Muscle of leg (tissue), 11 donors: ENCODE data around the gene BIRC7. TPM values are rescaled to one million over a fixed set of nuclear protein-coding genes. Genes with fewer than 3 reads are reported as not detected.

Experiments
- DNase-seq: peaks from one replicate; pipeline ENCODE4 v3.0.0; 2013
- H3K27ac ChIP-seq: one replicate; pipeline ENCODE4 v1.5.1; 2013; ENCODE audit warnings: mild to moderate bottlenecking, low read length, control low read depth
- H3K27me3 ChIP-seq: one replicate; pipeline ENCODE4 v1.6.1; 2013; ENCODE audit warnings: low read length; ENCODE audit not compliant: control insufficient read depth, insufficient read depth
- H3K36me3 ChIP-seq: one replicate; pipeline ENCODE4 v1.6.1; 2013; ENCODE audit warnings: low read length; ENCODE audit not compliant: control insufficient read depth, insufficient read depth
- H3K4me1 ChIP-seq: one replicate; pipeline ENCODE4 v1.6.1; 2013; ENCODE audit warnings: low read length; ENCODE audit not compliant: control insufficient read depth, insufficient read depth
- H3K4me3 ChIP-seq: one replicate; pipeline ENCODE4 v1.5.1; 2013; ENCODE audit warnings: low read length, control low read depth
- H3K9me3 ChIP-seq: replicated peaks from 2 replicates; pipeline ENCODE4 v1.6.1; 2013; ENCODE audit warnings: low read depth, low read length; ENCODE audit not compliant: control insufficient read depth
- WGBS: methylation state at CpG from one replicate; pipeline ENCODE4 v1.1.5; 2013; ENCODE audit warnings: missing lambda C conversion rate; ENCODE audit not compliant: insufficient coverage; 5-methylcytosine and 5-hydroxymethylcytosine counted together
- polyA plus RNA-seq, 8 donors: library from polyadenylated mRNA; unstranded; fragments of 120-200 nt; gene quantifications; one replicate each; pipeline versions ENCODE4 v1.2.1 to v1.2.3, GENCODE V29; 2013; ENCODE audit warnings: inconsistent platforms in 1 of 8, low replicate concordance in 1 of 8; ENCODE audit not compliant: insufficient read length in 8 of 8, insufficient read depth in 1 of 8
- total RNA-seq: library from RNA; stranded (reverse); fragments of 120-200 nt; gene quantifications from one replicate; pipeline ENCODE4 v1.2.4, GENCODE V29; 2013

Gene BIRC7
- total and polyA plus RNA-seq, 9 donors = 0.13 to 0.61 (median 0.22) TPM; not detected in 4

DNA sequence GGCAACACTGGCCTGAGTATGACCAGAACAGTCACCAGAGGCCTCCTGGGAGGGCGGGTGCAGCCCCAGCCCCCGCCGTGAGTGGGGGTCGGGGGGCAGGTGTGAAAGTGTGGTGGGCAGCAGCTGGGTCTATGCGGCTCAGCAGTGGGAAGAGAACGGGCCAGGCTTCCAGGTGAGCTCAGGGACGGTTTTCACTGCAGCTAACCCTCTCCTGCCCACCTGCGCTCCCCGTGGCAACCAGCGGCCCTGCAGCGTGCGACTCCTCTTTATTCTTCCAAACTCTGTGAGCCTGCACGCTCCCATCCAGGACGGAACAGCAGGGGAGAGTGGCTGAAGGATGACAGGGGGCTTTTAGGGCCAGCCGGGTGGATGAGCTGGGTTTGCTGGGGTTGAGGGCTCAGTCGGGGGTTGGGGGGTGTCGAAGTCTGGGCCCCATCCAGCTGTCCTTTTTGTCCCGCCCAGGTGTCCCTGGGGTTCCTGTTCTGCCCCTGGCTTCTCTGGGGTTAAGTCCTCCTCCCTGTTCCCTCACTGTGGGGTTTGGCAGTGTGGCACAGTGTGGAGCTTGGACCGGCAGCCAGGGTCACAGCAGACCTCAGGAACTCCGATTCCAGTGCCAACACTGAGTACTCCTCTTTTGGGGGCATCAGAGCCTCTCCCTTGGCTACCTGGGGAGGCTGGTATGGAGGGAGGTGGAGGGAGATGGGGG, 859 bp upstream of the BIRC7 start:
- no peaks in the 10 kb centered on the region for H3K9me3 ChIP-seq
- H3K36me3 ChIP-seq = no peaks in the 10 kb centered on the region
- 22% methylated on average over 15 of the region's 20 CpGs for WGBS
- no peak overlapping the region for H3K27ac ChIP-seq
- peaks cover 38% of the 10 kb centered on the region for H3K4me1 ChIP-seq
- DNase-seq = no peak
- no peak overlapping the region for H3K4me3 ChIP-seq
- peaks cover 17% of the 10 kb centered on the region for H3K27me3 ChIP-seq

DNA sequence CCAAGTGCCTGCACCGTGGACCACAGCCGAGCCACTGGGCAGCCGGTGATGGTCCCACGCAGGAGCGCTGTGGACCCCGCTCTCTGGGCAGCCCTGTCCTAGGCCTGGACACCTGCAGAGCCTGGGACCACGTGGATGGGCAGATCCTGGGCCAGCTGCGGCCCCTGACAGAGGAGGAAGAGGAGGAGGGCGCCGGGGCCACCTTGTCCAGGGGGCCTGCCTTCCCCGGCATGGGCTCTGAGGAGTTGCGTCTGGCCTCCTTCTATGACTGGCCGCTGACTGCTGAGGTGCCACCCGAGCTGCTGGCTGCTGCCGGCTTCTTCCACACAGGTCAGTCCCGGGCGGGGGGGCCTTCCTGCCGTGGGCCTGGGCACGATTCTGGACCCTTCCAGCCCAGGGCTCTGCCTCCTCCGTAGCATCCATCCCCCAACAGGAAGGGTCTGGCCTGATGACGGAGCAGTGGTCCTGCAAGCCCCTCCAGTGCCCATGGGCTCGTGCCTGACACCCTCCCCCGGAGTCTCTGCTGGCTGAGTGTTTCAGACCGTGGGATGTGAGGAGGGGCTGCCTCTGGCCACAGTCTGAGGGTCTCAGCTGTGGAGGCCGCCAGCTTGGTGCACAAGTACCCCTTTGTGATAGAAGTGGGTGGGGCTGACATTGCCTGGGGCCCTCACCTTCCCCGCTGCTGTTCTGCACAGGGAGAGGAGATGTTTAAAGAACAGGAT, 572 bp downstream of the BIRC7 start:
- no peak overlapping the region for H3K27ac ChIP-seq

DNA sequence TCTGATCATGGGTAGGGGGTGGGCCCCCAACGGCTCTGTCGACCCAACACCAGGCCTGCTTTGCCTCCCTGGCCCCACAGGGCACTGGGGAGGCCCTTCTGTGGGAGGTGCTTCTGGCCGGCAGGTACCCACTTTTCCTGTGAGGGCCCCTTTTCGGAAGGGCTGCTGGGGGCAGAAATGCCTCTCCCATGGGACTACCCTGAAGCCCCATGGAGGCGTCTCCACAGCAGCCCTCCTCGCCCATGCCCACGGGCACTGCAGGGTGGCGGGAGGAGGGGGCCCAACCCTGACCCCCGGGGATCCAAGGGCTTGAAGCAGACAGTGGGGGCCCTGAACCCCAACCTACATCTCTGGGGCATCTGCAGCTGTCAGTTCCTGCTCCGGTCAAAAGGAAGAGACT, 2.3 kb downstream of the BIRC7 start:
- Histone ChIP-seq H3K4me3 (no peak overlapping the region), H3K27ac (no peak overlapping the region), H3K27me3 (peaks cover 5% of the 10 kb centered on the region), H3K36me3 (peaks cover 8% of the 10 kb centered on the region), H3K9me3 (no peaks in the 10 kb centered on the region), H3K4me1 (peaks cover 40% of the 10 kb centered on the region)
- DNase-seq = no peak
- WGBS = 66% methylated on average over 9 of the region's 10 CpGs

More for the DNA sequence above, 572 bp downstream of the BIRC7 start:
- 75% methylated on average over 21 of the region's 26 CpGs for whole genome bisulfite sequencing
- no peaks in the 10 kb centered on the region for H3K36me3 ChIP-seq
- no peak for DNase-seq
- H3K4me3 ChIP-seq = no peak overlapping the region
- H3K9me3 ChIP-seq = no peaks in the 10 kb centered on the region
- peaks cover 9% of the 10 kb centered on the region for H3K27me3 ChIP-seq
- peaks cover 33% of the 10 kb centered on the region for H3K4me1 ChIP-seq

DNA sequence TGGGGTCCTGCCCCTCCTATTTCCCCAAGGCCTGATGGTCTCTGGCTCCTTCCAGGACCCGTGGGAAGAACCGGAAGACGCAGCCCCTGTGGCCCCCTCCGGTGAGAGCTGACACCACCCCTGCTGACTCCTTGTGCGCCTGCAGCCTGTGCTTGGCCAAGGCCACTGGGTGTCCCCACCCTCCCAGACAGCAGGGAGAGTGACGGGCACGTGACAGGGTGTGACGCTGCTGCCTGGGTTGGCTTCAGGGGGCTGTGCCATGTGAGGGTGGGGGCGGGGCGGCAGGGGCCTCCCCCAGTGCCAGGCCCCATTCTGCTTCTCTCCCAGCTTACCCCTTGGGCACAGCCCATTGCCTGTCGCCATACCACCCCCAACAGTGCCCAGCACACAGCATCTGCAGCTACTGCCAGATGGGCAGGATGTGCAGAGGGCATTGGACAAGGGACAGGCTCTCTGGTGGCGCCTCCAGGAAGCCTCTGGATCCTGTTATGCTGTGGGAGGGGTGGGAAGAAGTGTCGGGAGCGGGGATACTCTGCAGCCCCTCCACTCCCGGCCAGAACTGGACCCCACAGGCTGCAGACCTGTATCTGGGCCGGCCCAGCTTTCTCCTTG, 2.9 kb downstream of the BIRC7 start:
- H3K4me1 ChIP-seq = peaks cover 40% of the 10 kb centered on the region
- 40% methylated on average over 9 of the region's 16 CpGs for WGBS
- peaks cover 5% of the 10 kb centered on the region for H3K27me3 ChIP-seq
- no peak for DNase-seq
- peaks cover 8% of the 10 kb centered on the region for H3K36me3 ChIP-seq
- H3K9me3 ChIP-seq = no peaks in the 10 kb centered on the region
- no peak overlapping the region for H3K27ac ChIP-seq
- H3K4me3 ChIP-seq = no peak overlapping the region

DNA sequence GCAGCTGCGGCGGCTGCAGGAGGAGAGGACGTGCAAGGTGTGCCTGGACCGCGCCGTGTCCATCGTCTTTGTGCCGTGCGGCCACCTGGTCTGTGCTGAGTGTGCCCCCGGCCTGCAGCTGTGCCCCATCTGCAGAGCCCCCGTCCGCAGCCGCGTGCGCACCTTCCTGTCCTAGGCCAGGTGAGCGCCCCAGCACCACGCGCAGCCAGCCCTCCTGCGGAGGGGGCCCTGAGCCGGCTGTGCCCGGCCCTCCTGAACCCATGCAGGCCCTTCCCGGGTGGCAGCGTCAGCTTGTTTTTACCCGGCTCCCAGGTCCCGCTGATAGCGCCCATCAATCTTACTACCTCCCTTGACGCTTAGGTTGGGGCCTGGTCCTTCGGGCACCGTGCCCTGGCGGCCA, 3.7 kb downstream of the BIRC7 start:
- 77% methylated on average over 29 of the region's 30 CpGs for WGBS
- H3K4me1 ChIP-seq = peaks cover 40% of the 10 kb centered on the region
- peaks cover 8% of the 10 kb centered on the region for H3K36me3 ChIP-seq
- peaks cover 3% of the 10 kb centered on the region for H3K27me3 ChIP-seq
- no peak for DNase-seq
- no peaks in the 10 kb centered on the region for H3K9me3 ChIP-seq
- no peak overlapping the region for H3K27ac ChIP-seq
- H3K4me3 ChIP-seq = no peak overlapping the region

DNA sequence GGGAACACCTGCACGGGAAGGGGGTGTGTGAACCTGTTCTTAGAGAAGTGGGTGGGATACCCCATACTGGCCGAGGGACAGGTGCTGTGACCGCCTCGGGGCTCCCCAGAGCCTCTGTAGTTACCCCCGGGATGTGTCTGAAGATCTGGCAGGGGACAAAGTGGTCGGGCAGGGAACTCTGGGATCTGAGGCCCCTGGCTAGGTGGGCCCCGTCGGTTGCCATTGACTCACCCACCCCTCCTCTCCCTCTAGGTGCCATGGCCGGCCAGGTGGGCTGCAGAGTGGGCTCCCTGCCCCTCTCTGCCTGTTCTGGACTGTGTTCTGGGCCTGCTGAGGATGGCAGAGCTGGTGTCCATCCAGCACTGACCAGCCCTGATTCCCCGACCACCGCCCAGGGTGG, 4.3 kb downstream of the BIRC7 start:
- Histone ChIP-seq H3K4me1 (peaks cover 40% of the 10 kb centered on the region), H3K9me3 (no peaks in the 10 kb centered on the region), H3K27me3 (no peaks in the 10 kb centered on the region), H3K4me3 (no peak overlapping the region), H3K36me3 (peaks cover 11% of the 10 kb centered on the region), H3K27ac (no peak overlapping the region)
- DNase-seq = no peak
- 94% methylated on average over 5 of the region's 11 CpGs for WGBS

DNA sequence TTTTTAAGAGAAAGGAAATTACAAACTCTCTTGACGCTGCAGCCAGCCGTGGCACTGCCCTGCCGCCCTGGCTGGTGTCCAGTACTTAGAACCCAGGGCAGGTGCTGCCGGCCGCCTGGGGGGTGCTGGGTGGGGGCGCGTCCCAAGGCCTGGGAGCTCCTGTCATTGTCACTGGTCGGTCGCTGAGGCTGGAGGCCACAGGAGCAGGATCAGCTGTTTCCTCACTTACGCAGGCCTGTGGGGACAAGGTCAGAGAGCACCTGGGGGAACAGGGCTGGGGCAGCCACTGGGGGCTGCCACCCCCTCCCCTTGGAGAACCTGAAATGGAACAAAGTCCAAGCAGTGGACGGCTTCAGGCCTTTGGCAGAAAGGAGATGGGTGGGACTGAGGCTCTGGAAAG, 5.6 kb downstream of the BIRC7 start:
- peaks cover 14% of the 10 kb centered on the region for H3K36me3 ChIP-seq
- H3K4me3 ChIP-seq = no peak overlapping the region
- H3K27me3 ChIP-seq = no peaks in the 10 kb centered on the region
- DNase-seq = no peak
- no peak overlapping the region for H3K27ac ChIP-seq
- H3K4me1 ChIP-seq = peaks cover 32% of the 10 kb centered on the region
- 39% methylated on average over 11 of the region's 11 CpGs for WGBS
- H3K9me3 ChIP-seq = no peaks in the 10 kb centered on the region

DNA sequence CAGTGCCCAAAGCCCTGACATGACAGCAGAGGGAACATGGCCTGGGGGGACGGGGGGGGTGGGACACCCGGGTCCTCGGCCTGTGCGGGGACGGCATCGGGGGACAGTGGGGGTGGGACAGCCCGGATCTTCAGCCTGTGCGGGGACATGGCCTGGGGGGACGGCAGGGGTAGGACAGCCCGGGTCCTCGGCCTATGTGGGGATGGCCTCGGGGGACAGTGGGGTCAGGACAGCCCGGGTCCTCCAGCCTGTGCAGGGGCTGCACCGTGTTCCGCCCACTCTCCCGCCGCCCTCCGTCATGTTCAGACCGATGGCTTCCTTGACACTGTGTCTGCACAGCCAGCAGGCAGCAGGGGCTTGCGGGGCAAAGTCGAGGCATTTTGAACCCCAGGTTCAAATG, 7.0 kb downstream of the BIRC7 start:
- 89% methylated on average over 16 of the region's 21 CpGs for WGBS
- peaks cover 3% of the 10 kb centered on the region for H3K27me3 ChIP-seq

DNA sequence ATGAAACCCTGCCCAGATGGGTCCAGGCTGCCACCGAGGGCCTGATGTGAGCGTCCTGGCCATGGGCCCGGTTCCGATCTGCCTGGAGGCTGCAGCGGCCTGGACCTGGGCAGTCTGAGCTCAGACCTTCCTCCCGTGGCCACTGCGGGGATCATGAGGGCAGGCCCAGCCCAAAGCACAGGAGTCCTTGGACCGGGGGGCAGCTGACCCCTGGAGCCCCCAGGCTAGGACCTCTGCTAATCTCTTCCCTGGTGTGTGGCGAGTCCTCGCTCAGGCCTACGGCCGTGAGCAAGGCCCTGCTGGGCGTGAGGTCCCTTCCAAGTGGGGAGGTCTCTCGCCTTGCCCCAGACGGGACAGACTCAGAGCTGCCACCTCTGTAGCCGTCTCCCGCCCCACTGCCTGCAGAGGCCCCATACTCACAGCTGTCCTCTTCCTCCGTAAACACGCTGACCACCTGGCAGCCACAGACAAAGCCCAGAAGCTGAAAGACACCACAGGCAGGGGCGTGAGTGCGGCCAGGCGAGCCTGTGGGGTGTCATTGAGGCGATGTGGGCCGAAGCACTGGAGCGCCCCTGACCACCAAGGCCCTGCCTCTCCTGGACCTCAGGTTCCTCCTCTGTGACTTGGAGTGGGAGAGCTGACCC, 8.0 kb downstream of the BIRC7 start:
- 63% methylated on average over 22 of the region's 25 CpGs for WGBS
- H3K4me3 ChIP-seq = no peak overlapping the region
- H3K36me3 ChIP-seq = peaks cover 36% of the 10 kb centered on the region
- DNase-seq = no peak
- H3K9me3 ChIP-seq = no peaks in the 10 kb centered on the region
- H3K27ac ChIP-seq = no peak overlapping the region
- H3K4me1 ChIP-seq = peaks cover 34% of the 10 kb centered on the region
- peaks cover 3% of the 10 kb centered on the region for H3K27me3 ChIP-seq

More for the DNA sequence above, 7.0 kb downstream of the BIRC7 start:
- no peak overlapping the region for H3K4me3 ChIP-seq
- peaks cover 26% of the 10 kb centered on the region for H3K36me3 ChIP-seq
- DNase-seq = no peak
- no peak overlapping the region for H3K27ac ChIP-seq
- peaks cover 41% of the 10 kb centered on the region for H3K4me1 ChIP-seq
- no peaks in the 10 kb centered on the region for H3K9me3 ChIP-seq

DNA sequence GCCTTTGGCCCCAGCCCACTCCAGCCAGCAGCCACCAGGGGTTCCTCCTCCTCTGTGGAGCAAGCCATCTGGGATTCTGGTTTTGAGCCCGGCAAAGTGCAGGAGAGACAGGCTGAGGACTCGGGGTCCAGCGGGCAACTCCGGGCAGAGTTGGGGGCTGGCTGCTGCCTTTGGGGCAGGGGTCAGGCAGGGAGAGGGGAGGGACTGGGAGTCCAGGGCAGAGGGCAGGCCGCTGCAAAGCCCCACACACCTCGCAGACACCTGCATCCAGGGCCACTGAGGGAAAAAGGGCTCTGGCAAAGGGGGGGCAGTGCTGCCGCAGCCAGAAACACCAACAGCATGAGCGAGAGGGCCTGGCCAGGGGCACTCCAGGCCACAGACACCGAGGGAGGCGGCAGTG, 8.8 kb downstream of the BIRC7 start:
- WGBS = 87% methylated on average over 7 of the region's 10 CpGs
- no peaks in the 10 kb centered on the region for H3K9me3 ChIP-seq
- H3K27ac ChIP-seq = no peak overlapping the region
- H3K36me3 ChIP-seq = peaks cover 41% of the 10 kb centered on the region
- H3K4me3 ChIP-seq = no peak overlapping the region
- no peak for DNase-seq
- peaks cover 5% of the 10 kb centered on the region for H3K27me3 ChIP-seq
- peaks cover 26% of the 10 kb centered on the region for H3K4me1 ChIP-seq
